GM13977 (cell line): ENCODE results near the gene UGDH.

Experiments
- DNase-seq: peaks from one replicate; pipeline ENCODE4 v3.0.0; 2012; ENCODE audit warnings: low spot score
- CTCF ChIP-seq: IDR thresholded peaks from 2 replicates; pipeline ENCODE4 v1.5.1; 2012; ENCODE audit warnings: mild to moderate bottlenecking, control low read depth; ENCODE audit not compliant: insufficient read depth; ENCODE audit errors: extremely low read depth, missing control alignments
- in situ Hi-C: fragments of 300-500 bp; cut with MboI; formaldehyde crosslinking; loops from one replicate; pipeline ENCODE4 v1.12.0; 2022; ENCODE audit warnings: low sequenced_read_pairs, low pct_unique_long_range_greater_than_20kb, mixed read lengths, inconsistent platforms; ENCODE audit not compliant: unreplicated experiment

The UGDH gene

GRCh38 chr4:39530682-39531081 lies 3.4 kb upstream of the UGDH start:
- in situ Hi-C loops, result no loop called here
- DNase-seq, result no peak
- no peak for TF ChIP-seq CTCF

GRCh38 chr4:39529534-39529933 lies 2.3 kb upstream of the UGDH start:
- TF ChIP-seq CTCF, result no peak
- DNase-seq, result no peak
- in situ Hi-C loops, result no loop called here

- DNase-seq, result no peak
- no peak for TF ChIP-seq CTCF
- in situ Hi-C loops, result no loop called here
Measured at GRCh38 chr4:39528061-39528465, 824 bp upstream of the UGDH start.

- no peak for TF ChIP-seq CTCF
- in situ Hi-C loops, result no loop called here
- peak; percentile 50 for DNase-seq
Measured at GRCh38 chr4:39526765-39527295, 409 bp downstream of the UGDH start.

- DNase-seq, result peak; percentile 22
- in situ Hi-C loops, result no loop called here
- TF ChIP-seq CTCF, result no peak
Measured at GRCh38 chr4:39525822-39526690, 1.2 kb downstream of the UGDH start.

GRCh38 chr4:39524161-39524957 lies 2.9 kb downstream of the UGDH start:
- in situ Hi-C loops, result no loop called here
- no peak for DNase-seq

More at GRCh38 chr4:39524161-39524957, 2.9 kb downstream of the UGDH start:
- TF ChIP-seq CTCF, result no peak
